GM21528 (cell line): ENCODE results near the gene ACACB.
"Not testable (repeated sequence)": the region's sequence is repeated elsewhere in the genome, so short reads cannot be mapped to it uniquely, and the experiment has no call there.

ENCODE experiments used
- ATAC-seq: cut with Tn5 transposase; IDR thresholded peaks from one replicate; pipeline ENCODE4 v1.9.1; 2021; ENCODE audit warnings: mild to moderate bottlenecking, moderate library complexity; ENCODE audit not compliant: unreplicated experiment, low FRiP score

ACACB gene

DNA sequence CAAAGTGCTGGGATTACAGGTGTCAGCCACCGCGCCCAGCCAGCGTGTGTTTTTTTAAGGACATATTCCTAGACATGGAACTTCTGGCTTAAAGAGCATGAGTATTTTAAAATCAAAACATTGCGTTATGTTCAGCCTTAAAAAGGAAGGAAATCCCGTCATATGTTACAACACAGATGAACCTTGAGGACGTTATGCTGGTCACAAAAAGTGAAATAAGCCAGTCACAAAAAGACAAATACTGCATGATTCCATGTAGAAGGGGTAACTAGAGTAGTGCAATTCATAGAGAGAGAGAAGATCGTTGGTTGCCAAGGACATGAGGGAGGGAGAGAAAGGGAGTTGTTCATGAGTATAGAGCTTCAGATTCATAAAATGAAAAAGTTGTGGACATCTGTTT is 53.9 kb downstream of the ACACB start:
- ATAC-seq = no peak

DNA sequence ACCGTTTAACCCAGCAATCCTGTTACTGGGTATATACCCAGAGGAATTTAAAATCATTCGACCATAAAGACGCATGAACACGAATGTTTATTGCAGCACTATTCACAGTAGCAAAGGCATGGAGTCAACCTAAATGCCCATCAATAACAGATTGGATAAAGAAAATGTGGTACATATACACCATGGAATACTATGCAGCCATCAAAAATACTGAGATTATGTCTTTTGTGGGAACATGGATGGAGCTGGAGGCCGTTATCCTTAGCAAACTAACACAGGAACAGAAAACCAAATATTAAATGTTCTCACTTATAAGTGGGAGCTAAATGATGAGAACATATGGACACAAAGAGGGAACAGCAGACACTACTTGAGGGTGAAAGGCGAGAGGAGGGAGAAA is 56.4 kb downstream of the ACACB start:
- ATAC-seq = not testable (repeated sequence)

DNA sequence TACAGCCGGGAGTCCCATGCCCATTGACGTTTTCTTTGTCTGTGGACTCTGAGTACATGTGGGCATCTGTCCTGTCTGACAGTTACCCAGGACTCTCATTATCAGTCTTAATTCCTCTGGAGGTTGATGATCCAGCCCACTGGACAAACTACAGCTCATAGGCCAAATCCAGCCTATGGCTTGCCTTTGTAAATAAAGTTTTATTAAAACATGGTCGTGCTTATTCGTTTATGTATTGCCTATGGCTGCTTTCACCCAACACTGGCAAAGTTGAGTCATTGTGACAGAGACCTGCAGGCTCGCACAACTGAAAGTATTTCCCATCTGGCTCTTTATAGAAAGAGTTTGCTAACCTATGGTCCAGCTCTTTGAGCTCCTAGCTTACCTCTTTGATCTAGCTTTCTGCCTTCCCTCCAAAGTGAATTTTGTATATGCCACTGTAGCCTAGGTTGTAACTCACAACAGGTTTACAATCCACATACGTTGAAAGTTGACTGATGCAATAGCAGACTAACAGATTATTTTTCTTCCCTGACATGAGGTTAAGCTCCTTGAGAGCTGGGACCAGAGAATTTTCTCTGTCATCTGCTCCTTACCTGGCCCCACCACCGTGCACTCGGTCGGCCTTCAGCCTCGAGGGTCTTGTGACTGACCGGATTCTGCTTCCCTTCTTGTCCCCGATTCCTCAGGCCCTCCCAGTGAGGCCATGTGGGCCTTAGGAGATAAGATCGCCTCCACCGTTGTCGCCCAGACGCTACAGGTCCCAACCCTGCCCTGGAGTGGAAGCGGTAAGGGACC is 57.3 kb downstream of the ACACB start:
- ATAC-seq = no peak

DNA sequence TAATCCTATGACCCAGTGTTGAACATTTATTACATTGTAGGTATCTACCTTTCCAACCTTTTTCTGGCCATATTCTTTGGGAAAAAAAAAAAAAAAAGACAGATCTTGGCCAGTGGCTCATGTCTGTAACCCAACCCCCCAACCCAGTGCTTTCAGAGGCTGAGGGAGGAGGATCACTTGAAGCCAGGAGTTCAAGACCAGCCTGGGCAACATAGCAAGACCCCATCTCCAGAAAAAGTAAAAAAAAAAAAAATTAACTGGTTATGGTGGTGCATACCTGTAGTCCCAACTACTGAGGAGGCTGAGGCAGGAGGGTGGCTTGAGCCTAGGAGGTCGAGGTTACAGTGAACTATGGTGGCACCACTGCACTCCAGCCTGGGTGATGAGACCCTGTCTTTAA is 58.1 kb downstream of the ACACB start:
- no peak for ATAC-seq

DNA sequence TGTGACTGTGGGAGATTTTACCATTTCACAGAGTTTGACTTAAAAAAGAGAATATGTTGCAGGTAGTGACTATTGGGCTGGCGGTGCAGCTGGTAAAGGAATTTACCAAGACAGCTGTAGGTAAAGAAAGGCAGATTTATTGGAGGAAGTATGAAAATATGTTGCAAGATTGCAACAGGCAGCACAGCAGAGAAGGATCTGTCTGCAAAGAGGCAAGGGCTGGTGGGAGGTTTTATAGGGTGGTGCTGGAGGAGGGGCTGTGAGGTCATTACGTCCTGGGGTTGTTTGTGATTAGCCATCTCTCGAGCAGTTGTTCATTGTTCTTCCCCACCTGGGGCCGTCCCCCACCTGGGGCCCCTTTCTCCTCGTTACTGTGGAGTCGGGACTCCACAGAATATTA is 62.1 kb downstream of the ACACB start:
- no peak for ATAC-seq

DNA sequence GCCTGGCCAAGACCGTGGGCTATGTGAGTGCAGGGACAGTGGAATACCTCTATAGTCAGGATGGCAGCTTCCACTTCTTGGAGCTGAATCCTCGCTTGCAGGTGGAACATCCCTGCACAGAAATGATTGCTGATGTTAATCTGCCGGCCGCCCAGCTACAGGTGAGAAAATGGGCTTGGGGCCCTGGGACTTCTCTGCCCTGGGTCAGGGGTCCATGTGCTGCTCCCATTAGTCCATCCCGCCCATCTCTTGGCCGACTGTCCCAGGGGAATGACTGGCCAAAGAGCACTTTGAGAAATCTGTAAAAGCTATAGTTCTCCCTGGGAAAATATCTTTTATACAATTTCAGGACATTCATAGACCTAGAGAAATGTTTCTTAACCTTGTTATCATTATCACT is 63.5 kb downstream of the ACACB start:
- ATAC-seq = no peak

DNA sequence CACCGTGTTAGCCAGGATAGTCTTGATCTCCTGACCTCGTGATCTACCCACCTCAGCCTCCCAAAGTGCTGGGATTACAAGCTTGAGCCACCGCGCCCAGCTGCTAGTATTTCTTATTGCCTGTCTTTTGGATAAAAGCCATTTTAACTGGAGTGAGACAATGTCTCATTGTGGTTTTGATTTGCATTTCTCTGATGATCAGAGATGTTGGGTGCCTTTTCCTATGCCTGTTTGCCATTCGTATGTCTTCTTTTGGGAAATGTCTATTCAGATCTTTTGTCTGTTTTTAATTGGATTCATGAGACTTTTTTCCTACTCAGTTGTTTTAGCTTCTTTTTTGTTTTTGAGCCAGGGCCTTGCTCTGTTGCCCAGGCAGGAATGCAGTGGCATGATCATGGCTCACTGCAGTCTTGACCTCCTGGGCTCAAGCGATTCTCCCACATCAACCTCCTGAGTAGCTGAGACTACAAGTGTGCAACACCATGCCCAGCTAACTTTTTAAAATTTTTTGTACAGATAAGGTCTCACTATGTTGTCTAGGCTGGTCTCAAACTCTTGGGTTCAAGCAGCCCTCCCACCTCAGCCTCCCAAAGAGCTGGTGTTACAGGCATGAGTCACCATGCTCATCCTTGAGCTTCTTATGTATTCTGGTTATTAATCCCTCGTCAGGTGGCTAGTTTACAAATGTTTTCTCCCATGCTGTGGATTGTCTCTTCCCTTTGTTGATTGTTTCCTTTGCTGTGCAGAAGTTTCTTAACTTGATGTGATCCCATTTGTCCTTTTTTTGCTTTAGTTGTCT is 65.9 kb downstream of the ACACB start:
- ATAC-seq = no peak

DNA sequence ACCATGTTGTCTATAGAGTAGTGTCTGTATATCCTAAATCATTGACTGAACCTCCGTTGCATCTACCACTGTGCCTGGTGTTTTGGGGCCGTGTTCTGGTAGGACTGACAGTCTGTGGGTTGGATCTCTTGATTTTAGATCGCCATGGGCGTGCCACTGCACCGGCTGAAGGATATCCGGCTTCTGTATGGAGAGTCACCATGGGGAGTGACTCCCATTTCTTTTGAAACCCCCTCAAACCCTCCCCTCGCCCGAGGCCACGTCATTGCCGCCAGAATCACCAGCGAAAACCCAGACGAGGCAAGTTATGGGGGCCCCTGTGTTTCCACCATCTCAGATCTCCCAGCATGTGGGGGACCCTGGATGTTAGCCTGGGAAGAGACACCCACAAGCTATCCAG is 69.1 kb downstream of the ACACB start:
- ATAC-seq = no peak

DNA sequence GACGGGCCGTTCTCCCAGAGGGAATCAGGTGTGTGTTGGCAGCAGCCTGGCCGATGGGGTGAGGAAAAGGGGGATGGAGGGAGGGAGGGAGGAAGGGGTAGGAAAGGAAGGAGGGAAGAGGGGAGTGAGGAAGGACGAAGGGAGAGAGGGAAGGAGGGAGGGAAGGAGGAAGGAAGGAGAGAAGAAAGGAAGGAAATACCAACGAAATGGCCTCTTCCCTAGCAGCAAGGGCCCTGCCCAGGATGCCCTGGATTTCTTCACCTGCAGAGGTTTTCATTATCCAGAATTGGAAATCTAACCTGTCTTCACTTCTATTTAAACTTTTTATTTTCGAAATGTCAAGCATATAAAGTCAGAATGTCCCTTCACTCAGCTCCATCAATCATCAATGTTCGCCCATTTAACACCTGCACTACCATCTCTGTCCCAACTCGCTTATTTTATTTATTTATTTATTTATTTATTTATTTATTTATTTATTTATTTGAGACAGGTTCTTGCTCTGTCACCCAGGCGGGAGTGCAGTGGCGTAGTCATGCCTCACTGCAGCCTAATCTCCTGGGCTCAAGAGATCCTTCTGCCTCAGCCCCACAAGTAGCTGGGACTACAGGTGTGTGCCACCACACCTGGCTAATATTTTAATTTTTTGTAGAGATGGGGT is 70.7 kb downstream of the ACACB start:
- no peak for ATAC-seq

DNA sequence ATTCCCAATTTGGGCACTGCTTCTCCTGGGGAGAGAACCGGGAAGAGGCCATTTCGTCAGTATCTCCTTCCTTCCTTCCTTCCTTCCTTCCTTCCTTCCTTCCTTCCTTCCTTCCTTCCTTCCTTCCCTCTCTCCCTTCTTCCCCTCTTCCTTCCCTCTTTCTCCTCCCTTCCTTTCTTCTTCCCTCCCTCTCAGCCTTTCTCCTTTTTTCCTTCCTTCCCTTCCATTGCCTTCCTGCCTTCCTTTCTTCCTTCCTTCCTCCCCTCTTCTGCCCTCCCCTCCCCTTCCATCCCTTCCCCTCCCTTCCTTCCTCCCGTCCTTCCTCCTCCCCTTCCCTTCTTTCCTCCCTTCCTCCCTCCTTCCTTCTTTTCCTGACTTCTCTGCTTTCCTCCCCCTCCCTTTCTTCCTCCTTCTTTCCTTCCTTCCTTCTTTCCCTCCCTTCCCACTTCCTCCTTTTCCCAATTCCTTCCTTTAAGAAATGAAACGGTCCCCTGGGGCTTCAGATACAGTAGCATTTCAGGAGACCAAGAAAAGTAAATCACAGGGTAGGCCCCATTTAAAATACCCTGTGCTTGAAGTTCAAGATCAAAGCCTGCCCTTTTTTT is 71.8 kb downstream of the ACACB start:
- ATAC-seq = no peak

DNA sequence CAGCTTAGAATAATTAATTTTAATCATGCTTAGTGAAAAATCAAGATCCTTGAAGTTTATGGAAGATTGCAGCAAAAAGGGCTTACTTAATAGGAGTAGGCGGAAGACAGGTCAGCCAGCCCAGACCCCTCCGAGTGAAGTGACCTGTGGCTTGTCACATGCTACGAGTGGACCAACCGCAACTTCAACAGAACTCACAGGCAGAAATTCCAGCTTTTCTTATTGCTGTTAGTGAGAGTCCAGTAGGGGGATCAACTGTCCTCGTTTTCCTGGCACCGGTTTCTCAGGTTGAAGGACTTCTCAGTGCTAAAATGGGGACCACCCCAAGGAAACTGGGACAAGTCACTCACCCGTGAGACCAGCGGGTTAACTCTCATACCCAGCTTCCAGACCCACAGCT is 72.9 kb downstream of the ACACB start:
- no peak for ATAC-seq

DNA sequence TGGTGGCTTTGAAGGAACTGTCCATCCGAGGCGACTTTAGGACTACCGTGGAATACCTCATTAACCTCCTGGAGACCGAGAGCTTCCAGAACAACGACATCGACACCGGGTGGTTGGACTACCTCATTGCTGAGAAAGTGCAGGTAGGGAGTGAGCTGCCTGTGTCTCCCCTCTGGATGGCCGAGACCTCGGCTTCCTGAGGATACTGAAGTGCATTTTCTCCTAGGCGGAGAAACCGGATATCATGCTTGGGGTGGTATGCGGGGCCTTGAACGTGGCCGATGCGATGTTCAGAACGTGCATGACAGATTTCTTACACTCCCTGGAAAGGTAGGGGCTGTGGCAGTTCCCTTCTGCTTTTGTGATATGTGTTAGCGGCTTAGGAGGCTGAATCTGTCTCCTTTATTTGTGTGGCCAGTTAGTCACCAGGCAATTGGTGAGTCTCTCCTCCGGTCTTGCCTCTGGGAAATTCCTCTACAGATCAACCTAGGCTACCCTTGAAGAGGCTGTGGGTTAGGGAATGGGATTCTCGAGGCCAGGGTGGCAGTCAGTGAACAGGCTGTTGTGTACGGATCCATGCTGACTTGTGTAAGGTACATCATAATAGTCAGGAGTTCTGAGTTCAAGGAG is 75.3 kb downstream of the ACACB start:
- ATAC-seq = no peak

DNA sequence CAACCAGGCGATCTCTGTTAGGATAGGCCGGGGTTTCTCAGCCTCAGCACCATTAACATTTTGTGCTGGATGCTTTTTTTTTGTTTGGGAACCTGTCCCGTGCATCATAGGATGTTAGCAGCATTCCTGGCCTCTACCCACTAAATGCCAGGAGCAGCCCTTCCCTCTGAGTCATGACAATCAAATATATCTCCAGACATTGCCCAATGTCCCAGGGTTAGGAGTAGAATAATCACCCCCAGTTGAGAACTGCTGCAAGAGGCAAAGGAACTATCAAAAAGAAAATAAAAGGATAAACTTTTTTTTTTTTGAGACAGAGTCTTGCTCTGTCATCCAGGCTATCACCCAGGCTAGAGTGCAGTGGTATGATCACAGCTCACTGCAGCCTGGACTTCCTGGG is 76.0 kb downstream of the ACACB start:
- ATAC-seq = no peak

DNA sequence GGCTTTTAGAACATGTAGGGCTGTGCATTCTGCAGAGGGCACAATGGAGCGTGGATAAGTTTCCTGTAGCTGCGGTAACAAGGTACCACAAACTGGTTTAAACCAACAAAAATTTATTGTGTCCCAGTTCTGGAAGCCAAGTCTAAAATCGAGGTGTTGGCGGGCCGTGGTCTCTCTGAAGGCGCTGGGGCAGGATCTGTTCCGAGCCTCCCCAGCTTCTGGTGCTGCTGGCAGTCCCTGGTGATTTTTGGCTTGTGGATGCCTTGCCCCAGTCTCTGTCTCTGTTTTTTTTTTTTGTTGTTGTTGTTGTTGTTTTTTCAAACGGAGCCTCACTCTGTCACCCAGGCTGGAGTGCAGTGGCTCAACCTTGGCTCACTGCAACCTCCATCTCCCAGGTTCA is 77.5 kb downstream of the ACACB start:
- no peak for ATAC-seq

DNA sequence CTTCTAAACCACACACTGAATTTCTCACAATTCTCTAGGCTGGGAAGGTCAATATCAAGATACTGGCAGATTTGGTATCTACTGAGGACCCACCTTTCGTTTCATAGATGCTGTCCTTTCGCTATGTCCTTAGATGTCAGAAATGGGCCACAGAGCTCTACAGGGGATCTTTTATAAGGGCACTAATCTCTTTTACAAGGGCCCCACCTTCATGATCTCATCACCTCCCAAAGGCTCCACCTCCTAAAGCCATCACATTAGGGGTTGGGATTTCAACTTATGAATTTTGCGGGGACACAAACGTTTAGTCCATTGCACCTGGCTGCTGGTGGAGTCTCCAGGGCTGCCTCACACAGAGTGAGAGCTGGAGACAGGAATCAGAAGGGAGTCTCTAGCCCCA is 79.9 kb downstream of the ACACB start:
- ATAC-seq = no peak

DNA sequence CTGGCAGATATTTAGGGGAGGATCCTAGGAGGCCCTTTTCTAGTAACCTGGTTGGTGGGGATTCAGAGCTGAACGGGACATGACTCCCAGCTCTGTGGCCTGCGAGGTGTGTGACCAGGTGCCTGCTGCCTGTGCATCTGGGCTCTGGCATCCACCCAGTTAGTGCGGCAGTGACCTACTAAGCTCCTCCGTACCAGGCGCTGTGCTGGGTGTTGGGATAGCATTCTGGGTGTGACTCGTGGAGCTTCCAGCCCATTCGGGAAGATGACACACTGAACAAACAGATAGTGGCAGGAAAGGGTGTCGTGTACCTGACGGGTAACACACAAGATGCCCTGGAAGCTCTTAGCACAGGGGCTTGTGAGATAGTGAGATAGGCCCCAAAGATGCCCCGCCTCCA is 80.9 kb downstream of the ACACB start:
- ATAC-seq = no peak

DNA sequence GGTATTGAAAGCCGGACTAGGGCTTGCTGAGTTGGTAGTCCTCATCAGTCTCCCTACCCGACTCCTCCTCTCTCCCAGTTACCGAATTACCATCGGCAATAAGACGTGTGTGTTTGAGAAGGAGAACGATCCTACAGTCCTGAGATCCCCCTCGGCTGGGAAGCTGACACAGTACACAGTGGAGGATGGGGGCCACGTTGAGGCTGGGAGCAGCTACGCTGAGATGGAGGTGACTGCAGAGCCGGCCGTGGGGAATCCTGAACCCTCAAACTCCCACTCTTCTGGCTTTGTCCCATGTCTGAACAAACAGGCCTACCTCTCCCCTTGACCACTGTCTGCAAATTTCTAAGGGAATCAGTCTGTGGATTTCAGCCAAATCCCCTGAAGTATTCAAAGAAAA is 82.9 kb downstream of the ACACB start:
- ATAC-seq = no peak

DNA sequence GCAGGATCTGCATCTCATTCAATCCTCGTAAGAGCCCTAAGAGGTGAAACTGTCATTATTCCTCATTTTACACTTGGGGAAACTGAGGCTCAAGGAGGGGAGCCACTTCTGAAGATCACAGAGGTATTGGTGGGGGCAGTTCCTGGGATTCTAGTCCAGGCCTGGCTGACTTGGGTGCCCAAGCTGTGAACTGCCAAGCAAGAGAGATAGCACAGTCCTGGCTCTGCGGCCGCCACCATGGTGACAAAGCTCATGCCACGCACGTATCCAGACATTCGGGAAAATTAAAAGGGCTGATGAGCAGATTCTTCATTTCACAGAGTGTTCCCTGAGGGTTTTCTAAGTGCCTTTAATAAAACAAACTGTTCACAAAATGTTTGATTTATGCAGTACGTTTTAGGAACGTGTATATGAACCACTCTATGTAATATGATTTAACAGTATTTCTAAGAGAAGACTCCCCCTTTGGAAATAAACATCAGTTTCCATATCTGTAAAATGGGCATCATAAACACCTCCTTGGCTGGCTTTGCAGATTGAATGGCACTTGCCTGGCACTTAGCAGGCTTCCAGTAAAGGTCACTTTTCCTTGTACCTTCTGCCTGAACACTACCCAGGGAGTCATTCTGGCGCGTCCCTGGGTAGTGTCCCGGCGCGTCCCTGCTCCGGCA is 84.6 kb downstream of the ACACB start:
- no peak for ATAC-seq

DNA sequence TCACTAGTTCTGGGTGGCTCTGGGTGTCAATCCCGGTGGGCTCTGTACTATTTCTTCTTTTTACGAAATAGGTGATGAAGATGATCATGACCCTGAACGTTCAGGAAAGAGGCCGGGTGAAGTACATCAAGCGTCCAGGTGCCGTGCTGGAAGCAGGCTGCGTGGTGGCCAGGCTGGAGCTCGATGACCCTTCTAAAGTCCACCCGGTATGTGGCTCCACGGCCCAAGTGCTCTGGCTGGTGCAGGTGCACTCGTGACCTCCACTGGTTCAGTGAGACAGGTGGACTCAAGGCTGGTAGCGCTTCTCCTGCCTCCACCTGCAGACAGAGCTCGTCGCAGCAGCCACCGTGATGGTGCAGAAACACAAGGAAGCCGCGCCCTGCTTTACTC is 85.1 kb downstream of the ACACB start:
- no peak for ATAC-seq

DNA sequence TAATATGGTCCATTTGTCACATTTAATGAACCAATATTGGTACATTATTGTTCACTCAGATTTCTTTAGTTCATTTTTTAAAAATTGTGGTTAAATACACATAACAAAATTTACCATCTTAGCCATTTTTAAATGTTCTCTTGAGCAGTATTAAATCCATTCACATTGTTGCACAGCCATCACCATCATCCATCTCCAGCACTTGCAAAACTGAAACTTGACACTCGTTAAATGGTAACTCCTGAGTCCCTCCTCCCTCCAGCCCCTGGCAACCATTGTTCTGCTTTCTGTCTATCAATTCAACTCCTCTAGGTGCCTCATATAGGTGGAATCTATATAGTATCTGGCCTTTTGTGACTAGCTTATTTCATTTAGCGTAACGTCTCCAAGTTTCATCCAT is 86.4 kb downstream of the ACACB start:
- no peak for ATAC-seq
